OCI-LY1 (cell line): ENCODE data around the gene PSMA4.
A peak's percentile ranks its signal among the peaks of the same experiment; 100 is the strongest.

ENCODE experiments used
- H2AFZ ChIP-seq: fragments of 200-600 bp; sonication (generic), shearing (Covaris generic); 2 replicates; pipeline ENCODE4 v1.6.0; 2014; ENCODE audit warnings: antibody characterized with exemption, mild to moderate bottlenecking, low read length
- H3F3A ChIP-seq: fragments of 200-600 bp; sonication (generic), shearing (Covaris generic); 2 replicates; pipeline ENCODE4 v1.6.0; 2014; ENCODE audit warnings: mild to moderate bottlenecking, antibody characterized with exemption, low read length, moderate library complexity; ENCODE audit not compliant: insufficient read depth
- H3K27ac ChIP-seq: fragments of 200-600 bp; sonication (generic); 2 replicates; pipeline ENCODE4 v1.5.1; 2014; ENCODE audit warnings: low read length, mixed run types, mild to moderate bottlenecking, low read depth; ENCODE audit not compliant: poor library complexity, severe bottlenecking
- H3K27me3 ChIP-seq: fragments of 200-600 bp; sonication (generic); 2 replicates; pipeline ENCODE4 v1.6.0; 2014; ENCODE audit warnings: antibody characterized with exemption, mild to moderate bottlenecking, low read length, moderate library complexity; ENCODE audit not compliant: insufficient read depth
- H3K36me3 ChIP-seq: fragments of 200-600 bp; sonication (generic); 2 replicates; pipeline ENCODE4 v1.6.1; 2014; ENCODE audit warnings: mild to moderate bottlenecking, antibody characterized with exemption, low read length, moderate library complexity, mixed read lengths; ENCODE audit not compliant: insufficient read depth
- H3K4me1 ChIP-seq: fragments of 200-600 bp; sonication (generic); 2 replicates; pipeline ENCODE4 v1.5.1; 2014; ENCODE audit warnings: mild to moderate bottlenecking, low read length, moderate library complexity; ENCODE audit not compliant: insufficient read depth, severe bottlenecking
- H3K4me2 ChIP-seq: fragments of 200-600 bp; sonication (generic), shearing (Covaris generic); 2 replicates; pipeline ENCODE4 v1.6.1; 2014; ENCODE audit warnings: low read length
- H3K4me3 ChIP-seq: fragments of 200-600 bp; sonication (generic); 2 replicates; pipeline ENCODE4 v1.5.1; 2014; ENCODE audit warnings: low read length, low read depth, mild to moderate bottlenecking, mixed read lengths; ENCODE audit not compliant: poor library complexity, severe bottlenecking
- H3K79me2 ChIP-seq: fragments of 200-600 bp; shearing (Covaris generic); 2 replicates; pipeline ENCODE4 v1.6.1; 2016; ENCODE audit warnings: mixed run types, low read length, mixed read lengths; ENCODE audit not compliant: insufficient read depth
- H3K9ac ChIP-seq: fragments of 200-600 bp; sonication (generic), shearing (Covaris generic); 2 replicates; pipeline ENCODE4 v1.6.1; 2014; ENCODE audit warnings: mild to moderate bottlenecking, low read length, mixed read lengths
- H3K9me2 ChIP-seq: fragments of 200-600 bp; sonication (generic), shearing (Covaris generic); 2 replicates; pipeline ENCODE4 v1.6.1; 2014; ENCODE audit warnings: low read depth, mild to moderate bottlenecking, low read length, mixed read lengths
- H3K9me3 ChIP-seq: fragments of 200-600 bp; shearing (Covaris generic); 2 replicates; pipeline ENCODE4 v1.6.1; 2014; ENCODE audit warnings: low read length, mixed read lengths
- H4K20me1 ChIP-seq: fragments of 200-600 bp; sonication (generic), shearing (Covaris generic); 2 replicates; pipeline ENCODE4 v1.6.0; 2016; ENCODE audit warnings: mild to moderate bottlenecking, low read length; ENCODE audit not compliant: insufficient read depth
- EZH2 ChIP-seq: fragments of 200-600 bp; sonication (generic), shearing (Covaris generic); IDR thresholded peaks from 2 replicates; pipeline ENCODE4 v1.8.0; 2017; ENCODE audit warnings: borderline replicate concordance, mixed run types, mild to moderate bottlenecking, antibody characterized with exemption, low read length, moderate library complexity, mixed read lengths
- TF ChIP-seq, protein P1 (sequence below): fragments of 200-600 bp; sonication (generic), shearing (Covaris generic); IDR thresholded peaks from 2 replicates; pipeline ENCODE4 v1.5.1; 2017; ENCODE audit warnings: mild to moderate bottlenecking, antibody characterized with exemption, low read length, moderate library complexity, mixed read lengths

PSMA4 gene

DNA sequence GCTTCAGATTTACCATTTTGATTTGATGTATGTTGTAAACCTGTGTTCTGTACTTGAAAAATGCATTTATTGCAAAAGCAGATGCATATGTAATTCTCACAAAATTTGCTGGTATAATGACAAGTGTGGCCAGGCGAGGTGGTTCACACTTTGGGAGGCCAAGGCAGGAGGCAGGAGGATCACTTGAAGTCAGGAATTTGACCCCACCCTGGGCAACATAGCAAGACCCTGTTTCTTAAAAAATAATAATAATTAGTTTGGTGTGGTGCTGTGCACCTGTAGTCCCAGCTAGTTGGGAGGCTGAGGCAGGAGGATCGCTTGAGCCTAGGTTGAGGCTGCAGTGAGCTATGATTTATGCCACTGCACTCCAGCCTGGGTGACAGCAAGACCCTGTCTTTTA lies 37.6 kb upstream of the PSMA4 start:
- H3K9ac ChIP-seq: no peak overlapping the region
- TF ChIP-seq, protein P1, sequence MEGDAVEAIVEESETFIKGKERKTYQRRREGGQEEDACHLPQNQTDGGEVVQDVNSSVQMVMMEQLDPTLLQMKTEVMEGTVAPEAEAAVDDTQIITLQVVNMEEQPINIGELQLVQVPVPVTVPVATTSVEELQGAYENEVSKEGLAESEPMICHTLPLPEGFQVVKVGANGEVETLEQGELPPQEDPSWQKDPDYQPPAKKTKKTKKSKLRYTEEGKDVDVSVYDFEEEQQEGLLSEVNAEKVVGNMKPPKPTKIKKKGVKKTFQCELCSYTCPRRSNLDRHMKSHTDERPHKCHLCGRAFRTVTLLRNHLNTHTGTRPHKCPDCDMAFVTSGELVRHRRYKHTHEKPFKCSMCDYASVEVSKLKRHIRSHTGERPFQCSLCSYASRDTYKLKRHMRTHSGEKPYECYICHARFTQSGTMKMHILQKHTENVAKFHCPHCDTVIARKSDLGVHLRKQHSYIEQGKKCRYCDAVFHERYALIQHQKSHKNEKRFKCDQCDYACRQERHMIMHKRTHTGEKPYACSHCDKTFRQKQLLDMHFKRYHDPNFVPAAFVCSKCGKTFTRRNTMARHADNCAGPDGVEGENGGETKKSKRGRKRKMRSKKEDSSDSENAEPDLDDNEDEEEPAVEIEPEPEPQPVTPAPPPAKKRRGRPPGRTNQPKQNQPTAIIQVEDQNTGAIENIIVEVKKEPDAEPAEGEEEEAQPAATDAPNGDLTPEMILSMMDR: no peak
- TF ChIP-seq EZH2: no peak

DNA sequence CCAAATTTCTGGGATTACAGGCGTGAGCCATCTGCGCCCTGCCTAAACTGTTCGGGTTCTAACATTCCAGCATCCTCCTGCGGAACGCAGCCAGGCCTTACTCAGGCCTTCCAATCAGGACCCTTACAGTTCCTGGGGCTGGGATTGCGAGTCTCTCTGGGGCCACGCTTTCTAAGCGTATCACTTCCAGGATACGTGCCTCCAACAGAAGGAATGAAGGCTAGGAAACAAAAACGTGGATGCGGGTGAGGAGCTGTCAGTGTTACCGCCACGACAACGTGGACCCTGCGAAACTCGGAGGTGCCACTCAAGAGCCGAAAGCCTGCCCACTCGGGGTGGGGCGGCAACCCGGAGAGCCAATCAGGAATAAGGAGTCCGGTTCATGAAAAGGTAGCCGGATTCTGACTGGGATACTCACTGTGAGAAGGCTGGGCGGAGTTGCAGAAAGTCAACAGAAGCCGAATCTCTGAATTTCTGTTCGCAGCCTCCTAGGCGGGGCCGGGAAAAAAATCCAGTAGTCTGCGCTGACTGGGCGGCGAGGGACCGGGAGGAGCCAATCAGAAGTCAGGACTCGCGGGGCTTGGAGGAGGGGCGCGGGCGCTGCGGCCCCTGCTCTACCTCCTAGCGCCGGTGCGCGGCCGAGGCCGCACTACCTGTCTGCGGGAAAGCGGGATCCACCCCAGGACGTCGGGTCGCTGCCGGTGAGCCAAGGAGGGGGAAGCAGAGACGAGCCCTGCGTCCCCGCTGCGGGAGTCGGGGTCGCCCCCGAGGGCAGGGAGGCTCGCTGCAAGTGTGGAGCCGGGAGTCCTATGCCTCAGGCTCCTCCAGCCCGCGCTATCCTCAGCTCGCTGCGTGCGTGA lies 33.0 kb upstream of the PSMA4 start, which contains the start of gene HYKK:
TSS of gene HYKK (plus strand) at position 607 of the 860 bp plus-strand sequence. CDS start 5,512 bp downstream, outside the sequence.
- Histone ChIP-seq H4K20me1 (no peaks in the 10 kb centered on the region), H3K4me3 (peak within 1 kb of the TSS; percentile 68), H3K9me3 (no peaks in the 10 kb centered on the region), H3K4me1 (peaks cover 12% of the 10 kb centered on the region), H3K4me2 (peak within 1 kb of the TSS; percentile 65), H3K79me2 (no peaks in the 10 kb centered on the region), H3K27ac (no peak within 1 kb of the TSS), H2AFZ (peak within 1 kb of the TSS; percentile 51; the same call in 1 of the 2 replicates), H3K9ac (peak within 1 kb of the TSS; percentile 51), H3K9me2 (no peaks in the 10 kb centered on the region), H3K27me3 (no peaks in the 10 kb centered on the region), H3K36me3 (no peaks in the 10 kb centered on the region), H3F3A (no peaks in the 10 kb centered on the region)
- TF ChIP-seq EZH2: no peak
- TF ChIP-seq, protein P1: no peak

More for the DNA sequence above, 37.6 kb upstream of the PSMA4 start:
- Histone ChIP-seq H3K4me1 (peaks cover 4% of the 10 kb centered on the region), H3K27ac (no peak overlapping the region), H3K79me2 (no peaks in the 10 kb centered on the region), H3K4me2 (no peak overlapping the region), H3K27me3 (no peaks in the 10 kb centered on the region), H3K9me3 (no peaks in the 10 kb centered on the region), H3K36me3 (peaks cover 45% of the 10 kb centered on the region), H2AFZ (no peak overlapping the region), H3K9me2 (no peaks in the 10 kb centered on the region), H4K20me1 (no peaks in the 10 kb centered on the region), H3K4me3 (no peak overlapping the region), H3F3A (no peaks in the 10 kb centered on the region)

DNA sequence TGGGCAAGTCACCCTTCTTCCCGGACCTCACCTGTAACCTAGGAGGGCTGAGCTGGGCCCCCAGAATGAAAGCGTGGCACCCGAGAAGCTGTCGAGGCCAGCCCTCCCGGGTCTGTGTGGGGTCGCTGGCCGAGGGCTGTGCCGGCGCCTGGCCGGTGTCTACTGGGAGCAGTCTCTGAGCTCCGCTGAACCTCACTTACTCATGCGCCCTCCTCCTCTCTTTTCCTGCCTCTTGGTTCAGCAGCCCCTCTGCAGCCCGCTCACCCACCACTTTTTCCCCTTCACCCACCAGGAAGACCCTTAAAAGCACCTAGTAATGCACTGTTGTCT lies 32.4 kb upstream of the PSMA4 start:
- Histone ChIP-seq H3K79me2 (no peaks in the 10 kb centered on the region), H3K27ac (no peak overlapping the region), H3K27me3 (no peaks in the 10 kb centered on the region), H2AFZ (no peak overlapping the region), H3K9me3 (no peaks in the 10 kb centered on the region), H3K36me3 (no peaks in the 10 kb centered on the region), H3K9me2 (no peaks in the 10 kb centered on the region), H3K4me3 (peak overlapping the region; percentile 68), H3K4me2 (peak overlapping the region; percentile 65), H3K4me1 (peaks cover 12% of the 10 kb centered on the region), H3F3A (no peaks in the 10 kb centered on the region), H4K20me1 (no peaks in the 10 kb centered on the region), H3K9ac (peak overlapping the region; percentile 51)
- no peak for TF ChIP-seq EZH2
- TF ChIP-seq, protein P1: no peak
